Neutrophil (primary cell): ENCODE results near the gene HPCAL1.

Source experiments
- H3K27ac ChIP-seq: fragments of 200-600 bp; sonication (generic); 2 replicates; pipeline ENCODE4 v1.5.1; 2016; ENCODE audit warnings: mild to moderate bottlenecking, moderate library complexity
- H3K27me3 ChIP-seq: fragments of 200-600 bp; sonication (generic); 2 replicates; pipeline ENCODE4 v1.6.0; 2016; ENCODE audit warnings: mild to moderate bottlenecking
- H3K36me3 ChIP-seq: fragments of 200-600 bp; sonication (generic); 2 replicates; pipeline ENCODE4 v1.5.1; 2017
- H3K4me1 ChIP-seq, 2 experiments: fragments of 200-600 bp in 1 of 2; sonication (generic) in 1 of 2; 1 replicate in 1 of 2; 2 replicates in 1 of 2; pipeline versions ENCODE4 v1.5.1 to v1.6.1; 2013 to 2016; ENCODE audit warnings: low read depth in 1 of 2, low read length in 1 of 2, mild to moderate bottlenecking in 1 of 2, moderate library complexity in 1 of 2; ENCODE audit not compliant: control insufficient read depth in 1 of 2, insufficient read depth in 1 of 2
- H3K4me3 ChIP-seq, 2 experiments: fragments of 200-600 bp in 1 of 2; sonication (generic) in 1 of 2; 1 replicate in 1 of 2; 2 replicates in 1 of 2; pipeline ENCODE4 v1.5.1; 2013 to 2016; ENCODE audit warnings: low read depth in 1 of 2, low read length in 1 of 2, mild to moderate bottlenecking in 1 of 2, moderate library complexity in 1 of 2
- H3K9me3 ChIP-seq: fragments of 200-600 bp; sonication (generic); 2 replicates; pipeline ENCODE4 v1.5.1; 2016
- CTCF ChIP-seq: fragments of 200-600 bp; sonication (generic); IDR thresholded peaks from 2 replicates; pipeline ENCODE4 v1.5.1; 2016; ENCODE audit warnings: antibody characterized with exemption

Gene HPCAL1

GRCh38 chr2:10316860-10317259 is 14.2 kb downstream of the HPCAL1 start:
- TF ChIP-seq CTCF: no peak
- Histone ChIP-seq H3K27ac (no peak overlapping the region), H3K27me3 (no peaks in the 10 kb centered on the region), H3K36me3 (peaks cover 5% of the 10 kb centered on the region), H3K9me3 (no peaks in the 10 kb centered on the region), H3K4me1 (no peaks in the 10 kb centered on the region), H3K4me3 (no peak overlapping the region)

DNA sequence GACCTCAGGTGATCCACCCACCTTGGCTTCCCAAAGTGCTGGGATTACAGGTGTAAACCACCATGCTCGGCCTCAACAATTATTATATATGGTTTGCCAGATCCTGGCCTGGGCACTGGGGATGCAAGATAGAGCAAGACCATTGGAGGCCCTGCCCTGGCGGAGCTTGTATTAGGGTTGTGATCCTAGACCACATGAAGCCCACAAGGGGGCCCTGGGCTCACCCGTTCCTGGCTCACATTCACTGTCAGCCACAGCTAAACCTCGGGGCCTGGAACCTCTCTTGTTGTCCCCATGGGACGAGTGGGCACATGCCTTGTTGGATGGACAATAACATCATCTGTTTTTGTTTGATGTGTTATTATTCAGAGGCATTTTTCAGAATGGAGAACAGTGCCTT is 14.9 kb downstream of the HPCAL1 start:
- peaks cover under 1% of the 10 kb centered on the region for H3K36me3 ChIP-seq
- H3K9me3 ChIP-seq: no peaks in the 10 kb centered on the region
- H3K4me1 ChIP-seq: no peaks in the 10 kb centered on the region
- H3K27me3 ChIP-seq: no peaks in the 10 kb centered on the region
- H3K27ac ChIP-seq: no peak overlapping the region
- H3K4me3 ChIP-seq: no peak overlapping the region
- no peak for TF ChIP-seq CTCF

DNA sequence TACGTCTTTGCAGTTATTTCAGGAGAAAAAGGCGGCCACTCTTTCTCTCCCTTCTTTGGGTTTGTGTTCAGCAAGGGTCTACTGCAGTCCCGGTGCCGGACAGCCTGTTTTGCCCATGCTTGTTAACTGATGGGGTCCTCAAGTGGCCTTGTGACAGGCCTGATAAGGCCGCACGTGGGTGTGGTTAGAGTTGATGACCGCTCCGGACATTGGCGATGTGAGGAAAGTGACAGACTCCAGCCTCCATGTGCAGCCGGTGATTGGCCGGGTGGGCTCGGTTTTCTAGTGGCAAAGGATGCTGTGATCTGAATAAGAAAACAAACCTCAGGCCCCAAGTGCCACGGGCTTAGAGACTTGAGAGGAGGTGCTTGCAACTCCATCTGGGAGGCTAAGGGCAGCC is 15.6 kb downstream of the HPCAL1 start:
- H3K4me3 ChIP-seq: no peak overlapping the region
- H3K9me3 ChIP-seq: no peaks in the 10 kb centered on the region
- H3K36me3 ChIP-seq: no peaks in the 10 kb centered on the region
- no peak overlapping the region for H3K27ac ChIP-seq
- TF ChIP-seq CTCF: no peak
- H3K27me3 ChIP-seq: no peaks in the 10 kb centered on the region
- no peaks in the 10 kb centered on the region for H3K4me1 ChIP-seq

DNA sequence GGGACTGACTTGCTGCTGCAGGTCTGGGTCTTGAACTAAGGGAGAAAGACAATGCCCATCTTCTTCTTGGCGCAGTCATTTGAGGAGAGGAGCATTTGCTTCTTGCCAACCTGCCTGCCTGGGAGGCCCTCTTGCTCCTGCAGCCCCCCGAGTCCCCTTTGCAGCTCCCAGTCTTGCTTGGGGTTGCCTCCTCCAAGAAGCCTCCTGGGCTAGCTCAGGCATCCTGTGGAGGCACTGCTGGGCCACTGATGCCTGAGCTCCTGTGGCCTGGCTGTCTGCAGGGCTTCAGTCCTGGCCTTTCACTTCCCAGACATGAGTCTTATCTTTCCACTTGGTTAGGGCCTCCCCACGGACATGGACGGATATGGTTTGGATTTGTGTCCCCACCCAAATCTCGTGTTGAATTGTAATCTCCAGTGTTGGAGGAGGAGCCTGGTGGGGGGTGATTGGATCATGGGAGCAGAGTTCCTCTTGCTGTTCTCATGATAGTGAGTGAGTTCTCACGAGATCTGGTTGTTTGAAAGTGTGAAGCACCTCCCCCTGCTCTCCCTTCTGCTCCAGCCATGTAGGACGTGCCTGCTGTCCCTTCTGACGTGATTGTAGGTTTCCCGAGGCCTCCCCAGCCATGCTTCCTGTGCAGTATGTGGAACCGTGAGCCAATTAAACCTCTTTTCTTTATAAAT is 17.3 kb downstream of the HPCAL1 start:
- Histone ChIP-seq H3K27ac (no peak overlapping the region), H3K4me3 (no peak overlapping the region), H3K4me1 (no peaks in the 10 kb centered on the region), H3K27me3 (no peaks in the 10 kb centered on the region), H3K9me3 (no peaks in the 10 kb centered on the region), H3K36me3 (no peaks in the 10 kb centered on the region)
- TF ChIP-seq CTCF: no peak

DNA sequence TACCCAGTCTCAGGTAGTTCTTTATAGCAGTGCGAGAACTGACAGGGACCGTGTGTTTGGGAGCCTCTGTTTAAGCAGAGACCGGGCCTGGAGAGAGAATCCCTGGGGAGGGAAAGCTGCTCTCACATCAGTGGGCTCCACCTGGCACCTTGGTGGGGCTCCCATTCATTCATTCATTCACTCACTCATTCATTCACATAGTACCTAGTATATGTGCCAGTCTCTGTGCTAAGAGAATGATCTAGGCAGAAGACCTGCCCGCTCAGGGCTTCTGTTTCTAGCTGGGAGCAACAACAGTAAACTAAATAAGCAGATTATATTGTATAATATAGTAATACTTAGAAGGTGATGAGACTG is 17.8 kb downstream of the HPCAL1 start:
- Histone ChIP-seq H3K36me3 (no peaks in the 10 kb centered on the region), H3K4me3 (no peak overlapping the region), H3K4me1 (peaks cover 3% of the 10 kb centered on the region in 2 experiments), H3K9me3 (no peaks in the 10 kb centered on the region), H3K27ac (no peak overlapping the region), H3K27me3 (no peaks in the 10 kb centered on the region)
- TF ChIP-seq CTCF: no peak
